NB4 (cell line): ENCODE measurements around the gene UBR3.

Experiments
- CTCF ChIP-seq: IDR thresholded peaks from one replicate; pipeline ENCODE4 v1.5.1; 2012; ENCODE audit warnings: low read depth, low read length
- TF ChIP-seq, protein P1 (sequence below): IDR thresholded peaks from 2 replicates; pipeline ENCODE4 v1.6.1; 2011; ENCODE audit warnings: low read depth, low read length

DNA sequence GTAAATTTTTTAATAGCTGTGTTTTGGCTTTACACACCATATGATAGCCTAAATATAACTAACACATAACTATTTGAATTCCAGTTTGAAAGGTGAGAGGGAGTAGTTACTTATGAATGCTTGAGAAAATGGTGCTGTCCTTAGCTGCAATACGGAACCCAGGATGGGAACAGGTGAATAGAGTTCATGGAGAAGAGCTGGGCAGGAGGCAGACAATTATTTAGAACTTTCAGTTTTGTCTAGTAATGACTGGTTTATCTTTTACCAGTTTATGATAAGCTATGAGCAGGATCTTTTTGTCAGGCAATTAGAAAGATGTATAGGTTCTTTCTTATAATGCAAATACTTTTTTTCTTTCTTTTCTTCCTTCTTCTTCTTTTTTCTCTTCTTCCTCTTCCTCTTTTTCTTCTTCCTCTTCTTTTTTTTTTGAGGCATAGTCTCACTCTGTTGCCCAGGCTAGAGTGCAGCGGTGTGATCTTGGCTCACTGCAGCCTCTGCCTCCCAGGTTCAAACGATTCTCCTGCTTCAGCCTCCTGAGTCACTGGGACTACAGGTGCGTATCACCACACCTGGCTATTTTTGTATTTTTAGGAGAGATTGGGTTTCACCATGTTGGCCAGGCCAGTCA lies 25.9 kb downstream of the UBR3 start:
- TF ChIP-seq CTCF: no peak
- TF ChIP-seq, protein P1, sequence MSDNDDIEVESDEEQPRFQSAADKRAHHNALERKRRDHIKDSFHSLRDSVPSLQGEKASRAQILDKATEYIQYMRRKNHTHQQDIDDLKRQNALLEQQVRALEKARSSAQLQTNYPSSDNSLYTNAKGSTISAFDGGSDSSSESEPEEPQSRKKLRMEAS: no peak
